ENCODE data around the gene ZNF511.

The ZNF511 gene

GRCh38 chr10:133299224-133299623 lies 9.5 kb upstream of the ZNF511 start:
- Histone ChIP-seq H3K9ac (ENCODE audit: low read length) (no peak overlapping the region), H3K79me2 (ENCODE audit: low read length) (peaks cover 20% of the 10 kb centered on the region), H3K36me3 (replicated peaks; ENCODE audit: insufficient read depth, low read length) (no peaks in the 10 kb centered on the region; the same call in 1 of the 2 replicates), H3K4me1 (ENCODE audit: low read length) (no peaks in the 10 kb centered on the region), H3K27ac (ENCODE audit: low read length) (no peak overlapping the region), H3K9me2 (replicated peaks; ENCODE audit: insufficient read depth, low read length) (no peaks in the 10 kb centered on the region), H3K4me3 (ENCODE audit: low read length) (no peak overlapping the region), H3K27me3 (replicated peaks; ENCODE audit: insufficient read depth, low read length) (no peaks in the 10 kb centered on the region), H4K20me1 (ENCODE audit: insufficient read depth, low read length) (no peaks in the 10 kb centered on the region), H2AFZ (ENCODE audit: low read length) (no peak overlapping the region), H3F3A (ENCODE audit: insufficient read depth, low read length) (no peaks in the 10 kb centered on the region), H3K9me3 (replicated peaks; ENCODE audit: insufficient read depth, low read length) (no peaks in the 10 kb centered on the region), H3K4me2 (ENCODE audit: low read depth, low read length) (no peak overlapping the region)
- DNase-seq, result no peak
- TF ChIP-seq CTCF (IDR thresholded peaks at IDR 0.05; ENCODE audit: low read length) (no peak), EZH2phosphoT487 (IDR thresholded peaks at IDR 0.05; ENCODE audit: low read length) (no peak), EZH2 (optimal IDR thresholded peaks at IDR 0.05; ENCODE audit: low read depth, low read length) (no peak)

- Histone ChIP-seq H3K4me2 (ENCODE audit: low read depth, low read length) (no peak overlapping the region), H2AFZ (ENCODE audit: low read length) (no peak overlapping the region), H3K36me3 (replicated peaks; ENCODE audit: insufficient read depth, low read length) (no peaks in the 10 kb centered on the region; the same call in 1 of the 2 replicates), H3K9me3 (replicated peaks; ENCODE audit: insufficient read depth, low read length) (no peaks in the 10 kb centered on the region), H4K20me1 (ENCODE audit: insufficient read depth, low read length) (no peaks in the 10 kb centered on the region), H3K79me2 (ENCODE audit: low read length) (peaks cover 23% of the 10 kb centered on the region), H3K4me1 (ENCODE audit: low read length) (no peaks in the 10 kb centered on the region), H3K27me3 (replicated peaks; ENCODE audit: insufficient read depth, low read length) (no peaks in the 10 kb centered on the region), H3K4me3 (ENCODE audit: low read length) (no peak overlapping the region), H3K9ac (ENCODE audit: low read length) (no peak overlapping the region), H3K9me2 (replicated peaks; ENCODE audit: insufficient read depth, low read length) (no peaks in the 10 kb centered on the region), H3K27ac (ENCODE audit: low read length) (no peak overlapping the region), H3F3A (ENCODE audit: insufficient read depth, low read length) (no peaks in the 10 kb centered on the region)
- DNase-seq, result no peak
- no peak for TF ChIP-seq EZH2phosphoT487 (IDR thresholded peaks at IDR 0.05; ENCODE audit: low read length)
Observed at GRCh38 chr10:133299738-133300137, 9.0 kb upstream of the ZNF511 start.

- no peak overlapping the region for H3K4me3 ChIP-seq (ENCODE audit: low read length)
- H3K4me2 ChIP-seq (ENCODE audit: low read depth, low read length), result no peak overlapping the region
- no peaks in the 10 kb centered on the region for H3K9me2 ChIP-seq (replicated peaks; ENCODE audit: insufficient read depth, low read length)
- H3K4me1 ChIP-seq (ENCODE audit: low read length), result peaks cover 5% of the 10 kb centered on the region; the same call in 1 of the 2 replicates
- H3K27me3 ChIP-seq (replicated peaks; ENCODE audit: insufficient read depth, low read length), result no peaks in the 10 kb centered on the region
- no peak overlapping the region for H3K9ac ChIP-seq (ENCODE audit: low read length)
- H3F3A ChIP-seq (ENCODE audit: insufficient read depth, low read length), result no peaks in the 10 kb centered on the region
- no peak for TF ChIP-seq CTCF (IDR thresholded peaks at IDR 0.05; ENCODE audit: low read length)
- TF ChIP-seq EZH2phosphoT487 (IDR thresholded peaks at IDR 0.05; ENCODE audit: low read length), result no peak
- no peak for TF ChIP-seq EZH2 (optimal IDR thresholded peaks at IDR 0.05; ENCODE audit: low read depth, low read length)
- H3K36me3 ChIP-seq (replicated peaks; ENCODE audit: insufficient read depth, low read length), result no peaks in the 10 kb centered on the region; the same call in 1 of the 2 replicates
- H3K27ac ChIP-seq (ENCODE audit: low read length), result no peak overlapping the region
- no peak overlapping the region for H2AFZ ChIP-seq (ENCODE audit: low read length)
- H4K20me1 ChIP-seq (ENCODE audit: insufficient read depth, low read length), result no peaks in the 10 kb centered on the region
- H3K9me3 ChIP-seq (replicated peaks; ENCODE audit: insufficient read depth, low read length), result no peaks in the 10 kb centered on the region
- H3K79me2 ChIP-seq (ENCODE audit: low read length), result peaks cover 47% of the 10 kb centered on the region
- no peak for DNase-seq
Observed at GRCh38 chr10:133302230-133302629, 6.5 kb upstream of the ZNF511 start.

GRCh38 chr10:133303206-133303605 lies 5.5 kb upstream of the ZNF511 start:
- no peak overlapping the region for H2AFZ ChIP-seq (ENCODE audit: low read length)
- H3K27ac ChIP-seq (ENCODE audit: low read length), result no peak overlapping the region
- no peak for DNase-seq
- peaks cover 4% of the 10 kb centered on the region; the same call in 1 of the 2 replicates for H3F3A ChIP-seq (ENCODE audit: insufficient read depth, low read length)
- H3K36me3 ChIP-seq (replicated peaks; ENCODE audit: insufficient read depth, low read length), result no peaks in the 10 kb centered on the region; the same call in 1 of the 2 replicates
- peaks cover 57% of the 10 kb centered on the region for H3K79me2 ChIP-seq (ENCODE audit: low read length)
- H3K9me3 ChIP-seq (replicated peaks; ENCODE audit: insufficient read depth, low read length), result no peaks in the 10 kb centered on the region
- peaks cover 5% of the 10 kb centered on the region; the same call in 1 of the 2 replicates for H3K4me1 ChIP-seq (ENCODE audit: low read length)
- H4K20me1 ChIP-seq (ENCODE audit: insufficient read depth, low read length), result no peaks in the 10 kb centered on the region
- TF ChIP-seq EZH2 (optimal IDR thresholded peaks at IDR 0.05; ENCODE audit: low read depth, low read length), result no peak
- TF ChIP-seq CTCF (IDR thresholded peaks at IDR 0.05; ENCODE audit: low read length), result no peak
- TF ChIP-seq EZH2phosphoT487 (IDR thresholded peaks at IDR 0.05; ENCODE audit: low read length), result no peak
- no peak overlapping the region for H3K4me2 ChIP-seq (ENCODE audit: low read depth, low read length)
- no peaks in the 10 kb centered on the region for H3K27me3 ChIP-seq (replicated peaks; ENCODE audit: insufficient read depth, low read length)
- H3K9me2 ChIP-seq (replicated peaks; ENCODE audit: insufficient read depth, low read length), result no peaks in the 10 kb centered on the region
- no peak overlapping the region for H3K9ac ChIP-seq (ENCODE audit: low read length)
- H3K4me3 ChIP-seq (ENCODE audit: low read length), result no peak overlapping the region
